OCI-LY1 (cell line): ENCODE data around the gene PRCD.

Experiments used
- EZH2 ChIP-seq: fragments of 200-600 bp; sonication (generic), shearing (Covaris generic); IDR thresholded peaks from 2 replicates; pipeline ENCODE4 v1.8.0; 2017; ENCODE audit warnings: borderline replicate concordance, mixed run types, mild to moderate bottlenecking, antibody characterized with exemption, low read length, moderate library complexity, mixed read lengths
- TF ChIP-seq, protein P1 (sequence below): fragments of 200-600 bp; sonication (generic), shearing (Covaris generic); IDR thresholded peaks from 2 replicates; pipeline ENCODE4 v1.5.1; 2017; ENCODE audit warnings: mild to moderate bottlenecking, antibody characterized with exemption, low read length, moderate library complexity, mixed read lengths

DNA sequence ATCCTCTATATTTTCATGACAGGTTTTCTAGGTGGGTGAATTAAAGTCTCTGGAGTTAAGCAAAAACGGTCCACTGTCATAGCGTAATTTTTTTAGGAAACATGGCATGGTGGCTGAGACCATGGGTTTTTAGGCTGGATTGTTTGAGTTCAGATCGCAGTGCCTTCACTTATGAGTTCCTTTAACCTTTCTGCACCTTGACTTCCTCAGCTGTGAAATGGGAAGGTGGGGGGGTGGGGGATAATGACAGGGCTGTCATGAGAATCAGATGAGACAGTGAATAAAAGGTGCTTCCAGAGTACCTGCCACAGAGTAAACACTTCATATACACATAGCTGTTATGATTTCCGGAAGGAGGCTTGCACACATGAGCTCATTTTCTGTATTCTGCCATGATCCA lies 11.8 kb downstream of the PRCD start:
- TF ChIP-seq, protein P1, sequence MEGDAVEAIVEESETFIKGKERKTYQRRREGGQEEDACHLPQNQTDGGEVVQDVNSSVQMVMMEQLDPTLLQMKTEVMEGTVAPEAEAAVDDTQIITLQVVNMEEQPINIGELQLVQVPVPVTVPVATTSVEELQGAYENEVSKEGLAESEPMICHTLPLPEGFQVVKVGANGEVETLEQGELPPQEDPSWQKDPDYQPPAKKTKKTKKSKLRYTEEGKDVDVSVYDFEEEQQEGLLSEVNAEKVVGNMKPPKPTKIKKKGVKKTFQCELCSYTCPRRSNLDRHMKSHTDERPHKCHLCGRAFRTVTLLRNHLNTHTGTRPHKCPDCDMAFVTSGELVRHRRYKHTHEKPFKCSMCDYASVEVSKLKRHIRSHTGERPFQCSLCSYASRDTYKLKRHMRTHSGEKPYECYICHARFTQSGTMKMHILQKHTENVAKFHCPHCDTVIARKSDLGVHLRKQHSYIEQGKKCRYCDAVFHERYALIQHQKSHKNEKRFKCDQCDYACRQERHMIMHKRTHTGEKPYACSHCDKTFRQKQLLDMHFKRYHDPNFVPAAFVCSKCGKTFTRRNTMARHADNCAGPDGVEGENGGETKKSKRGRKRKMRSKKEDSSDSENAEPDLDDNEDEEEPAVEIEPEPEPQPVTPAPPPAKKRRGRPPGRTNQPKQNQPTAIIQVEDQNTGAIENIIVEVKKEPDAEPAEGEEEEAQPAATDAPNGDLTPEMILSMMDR = no peak
- TF ChIP-seq EZH2 = no peak
